Fibroblast of lung (primary cell): ENCODE measurements around the gene BCO2. TPM values are rescaled to one million over a fixed set of nuclear protein-coding genes. Genes with fewer than 3 reads are reported as not detected.

Experiments used
- DNase-seq, 2 donors: peaks; one replicate each; pipeline versions ENCODE4 v3.0.0 to v3.0.0-alpha.2; 2010; ENCODE audit warnings: low read depth in 2 of 2
- H2AFZ ChIP-seq: 2 replicates; pipeline ENCODE4 v1.5.1; 2012; ENCODE audit warnings: low read length, control low read depth, inconsistent platforms
- H3K27ac ChIP-seq: 2 replicates; pipeline ENCODE4 v1.5.1; 2011; ENCODE audit warnings: low read length, control low read depth; ENCODE audit not compliant: insufficient read depth
- H3K27me3 ChIP-seq: 2 replicates; pipeline ENCODE4 v1.5.1; 2011; ENCODE audit warnings: mild to moderate bottlenecking, low read length; ENCODE audit not compliant: control insufficient read depth, insufficient read depth
- H3K36me3 ChIP-seq: 2 replicates; pipeline ENCODE4 v1.5.1; 2011; ENCODE audit warnings: low read length; ENCODE audit not compliant: control insufficient read depth, insufficient read depth
- H3K4me1 ChIP-seq: 2 replicates; pipeline ENCODE4 v1.5.1; 2011; ENCODE audit warnings: low read length; ENCODE audit not compliant: control insufficient read depth, insufficient read depth; ENCODE audit errors: extremely low read depth
- H3K4me2 ChIP-seq: 2 replicates; pipeline ENCODE4 v1.5.1; 2011; ENCODE audit warnings: low read length, control low read depth; ENCODE audit not compliant: insufficient read depth; ENCODE audit errors: extremely low read depth
- H3K4me3 ChIP-seq, 4 experiments: fragments of 200-600 bp in 1 of 4; sonication (generic) in 1 of 4; replicated peaks in 1 of 4; 2 replicates each; pipeline ENCODE4 v1.5.1; 2011 to 2016; ENCODE audit warnings: low read length in 4 of 4, low read depth in 3 of 4, mild to moderate bottlenecking in 3 of 4, control low read depth in 2 of 4, inconsistent platforms in 1 of 4, mixed read lengths in 1 of 4; ENCODE audit not compliant: insufficient read depth in 1 of 4; ENCODE audit errors: control extremely low read depth in 1 of 4
- H3K79me2 ChIP-seq: 2 replicates; pipeline ENCODE4 v1.5.1; 2012; ENCODE audit warnings: mild to moderate bottlenecking, low read length, inconsistent platforms; ENCODE audit not compliant: control insufficient read depth, insufficient read depth
- H3K9ac ChIP-seq: 2 replicates; pipeline ENCODE4 v1.5.1; 2011; ENCODE audit warnings: mild to moderate bottlenecking, low read length, control low read depth; ENCODE audit not compliant: insufficient read depth
- H3K9me3 ChIP-seq: 2 replicates; pipeline ENCODE4 v1.5.1; 2012; ENCODE audit warnings: low read depth, low read length; ENCODE audit not compliant: control insufficient read depth, insufficient read depth
- H4K20me1 ChIP-seq: 2 replicates; pipeline ENCODE4 v1.5.1; 2011; ENCODE audit warnings: low read length; ENCODE audit not compliant: control insufficient read depth, insufficient read depth; ENCODE audit errors: extremely low read depth
- EZH2 ChIP-seq: IDR thresholded peaks from 2 replicates; pipeline ENCODE4 v1.5.1; 2012; ENCODE audit warnings: low read length, control low read depth, mild to moderate bottlenecking; ENCODE audit errors: missing control alignments
- polyA plus RNA-seq, 2 donors: library from polyadenylated mRNA; depleted of rRNA in 1 of 2; stranded (reverse) in 1 of 2; unstranded in 1 of 2; fragments of >200 nt; gene quantifications; 2 replicates each; pipeline ENCODE4 v1.2.1, GENCODE V29; 2011 to 2012; ENCODE audit warnings: missing spikeins in 1 of 2
- total RNA-seq: library from RNA; depleted of rRNA; stranded (reverse); fragments of >200 nt; gene quantifications from 2 replicates; pipeline ENCODE4 v1.2.1, GENCODE V29; 2014
- TF ChIP-seq, protein P1 (sequence below), 2 donors: IDR thresholded peaks in 1 of 2; conservative IDR thresholded peaks in 1 of 2; 1 replicate in 1 of 2; 2 replicates in 1 of 2; pipeline ENCODE4 v1.5.1; 2011 to 2012; ENCODE audit warnings: low read length in 2 of 2, control low read depth in 1 of 2, inconsistent platforms in 1 of 2, low read depth in 1 of 2, mild to moderate bottlenecking in 1 of 2

BCO2 gene
- total and polyA plus RNA-seq, 2 donors (not counting 1 experiment from before 2014, with no cell fraction given), result 0.42 to 2.1 TPM

DNA sequence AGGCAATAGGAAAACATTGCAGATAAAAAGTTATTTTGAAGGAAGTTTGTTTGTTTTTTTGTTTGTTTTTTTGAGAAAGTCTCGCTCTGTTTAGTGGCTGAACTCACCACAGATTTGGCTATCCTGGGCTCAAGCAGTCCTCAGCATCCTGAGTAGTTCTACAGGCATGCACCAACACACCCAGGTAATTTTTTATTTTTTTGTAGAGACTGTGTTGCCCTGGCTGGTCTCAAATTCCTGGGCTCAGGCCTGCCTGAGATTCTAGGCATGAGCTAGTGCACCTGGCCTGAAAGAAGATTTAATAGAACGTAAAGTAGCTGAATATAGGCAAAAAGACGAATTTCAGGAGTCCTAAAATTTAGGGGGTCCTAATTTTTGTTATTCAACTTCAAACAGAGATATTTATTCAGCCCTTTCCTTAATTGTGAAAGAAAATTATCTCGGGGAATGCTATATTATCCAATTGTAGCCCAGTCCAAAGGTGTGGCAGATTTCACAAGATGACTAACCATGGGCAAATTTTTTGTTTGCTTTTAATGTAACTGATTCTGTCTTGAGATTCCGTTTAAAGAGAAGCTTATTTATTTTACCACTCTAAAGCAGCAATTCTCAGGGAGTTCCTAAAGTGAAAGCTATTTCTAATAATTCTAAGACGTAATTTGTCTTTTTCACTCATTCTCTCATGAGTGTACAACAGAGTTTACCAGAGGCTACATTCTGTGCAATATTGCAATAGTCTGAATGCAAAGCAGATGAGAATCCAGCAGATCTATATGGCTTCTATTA lies 12.4 kb upstream of the BCO2 start:
- Histone ChIP-seq H3K9ac (no peak overlapping the region), H3K79me2 (no peaks in the 10 kb centered on the region), H3K9me3 (no peaks in the 10 kb centered on the region), H3K36me3 (no peaks in the 10 kb centered on the region), H3K4me2 (no peak overlapping the region), H4K20me1 (no peaks in the 10 kb centered on the region), H3K4me3 (no peak overlapping the region), H3K27me3 (no peaks in the 10 kb centered on the region), H2AFZ (no peak overlapping the region), H3K27ac (no peak overlapping the region), H3K4me1 (no peaks in the 10 kb centered on the region)
- TF ChIP-seq EZH2, result no peak
- TF ChIP-seq, protein P1, sequence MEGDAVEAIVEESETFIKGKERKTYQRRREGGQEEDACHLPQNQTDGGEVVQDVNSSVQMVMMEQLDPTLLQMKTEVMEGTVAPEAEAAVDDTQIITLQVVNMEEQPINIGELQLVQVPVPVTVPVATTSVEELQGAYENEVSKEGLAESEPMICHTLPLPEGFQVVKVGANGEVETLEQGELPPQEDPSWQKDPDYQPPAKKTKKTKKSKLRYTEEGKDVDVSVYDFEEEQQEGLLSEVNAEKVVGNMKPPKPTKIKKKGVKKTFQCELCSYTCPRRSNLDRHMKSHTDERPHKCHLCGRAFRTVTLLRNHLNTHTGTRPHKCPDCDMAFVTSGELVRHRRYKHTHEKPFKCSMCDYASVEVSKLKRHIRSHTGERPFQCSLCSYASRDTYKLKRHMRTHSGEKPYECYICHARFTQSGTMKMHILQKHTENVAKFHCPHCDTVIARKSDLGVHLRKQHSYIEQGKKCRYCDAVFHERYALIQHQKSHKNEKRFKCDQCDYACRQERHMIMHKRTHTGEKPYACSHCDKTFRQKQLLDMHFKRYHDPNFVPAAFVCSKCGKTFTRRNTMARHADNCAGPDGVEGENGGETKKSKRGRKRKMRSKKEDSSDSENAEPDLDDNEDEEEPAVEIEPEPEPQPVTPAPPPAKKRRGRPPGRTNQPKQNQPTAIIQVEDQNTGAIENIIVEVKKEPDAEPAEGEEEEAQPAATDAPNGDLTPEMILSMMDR (conservative IDR thresholded peaks at IDR 0.05 in 1 of 2, IDR thresholded peaks at IDR 0.05 in 1 of 2; ENCODE audit: low read depth in 1 of 2, low read length in 2 of 2), result no peak
- peak; percentile 44 to 50 for DNase-seq

DNA sequence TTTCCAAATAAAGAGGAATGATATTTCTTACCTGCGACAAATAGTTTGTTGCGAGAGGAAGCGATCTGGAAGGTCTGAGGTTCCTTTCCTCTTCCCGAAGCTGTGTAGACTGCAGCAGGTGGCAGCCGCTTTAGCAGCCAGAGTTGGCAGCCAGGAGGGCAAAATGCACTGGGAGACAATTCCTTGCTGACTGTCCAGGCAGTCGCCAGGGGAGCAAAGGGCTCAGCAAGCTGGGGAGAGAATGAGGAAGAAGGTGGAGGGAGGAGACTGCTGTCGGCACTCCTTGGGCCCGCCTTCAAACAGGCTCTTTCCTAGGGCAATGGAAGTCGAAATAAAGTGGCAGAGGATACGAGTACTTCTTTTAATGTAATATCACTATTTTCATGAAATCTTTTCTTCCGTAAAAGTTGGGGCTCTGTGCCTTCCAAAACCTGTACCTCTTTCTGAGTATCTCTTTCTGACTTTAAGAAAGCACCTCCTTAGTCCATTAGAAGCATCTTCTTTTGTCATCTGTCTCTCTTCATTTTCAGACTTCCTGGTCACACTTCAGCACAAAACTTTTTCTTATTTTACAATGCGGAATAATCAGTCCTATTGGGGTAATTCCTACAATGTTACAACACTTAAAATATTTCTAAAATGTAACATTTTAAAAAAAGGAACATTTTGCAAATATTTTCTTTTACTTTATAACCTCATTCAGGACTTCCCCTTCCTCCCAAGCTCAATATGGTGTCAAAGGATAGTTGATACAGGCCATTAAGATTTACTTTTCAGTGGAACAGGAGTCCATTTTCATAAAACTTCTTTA lies 11.2 kb upstream of the BCO2 start, which contains the start of gene IL18:
IL18 (minus strand) TSS at position 220 of the 811 bp plus-strand sequence. CDS start 9,041 bp downstream, outside the sequence.
- TF ChIP-seq, protein P1 (conservative IDR thresholded peaks at IDR 0.05 in 1 of 2, IDR thresholded peaks at IDR 0.05 in 1 of 2; ENCODE audit: low read depth in 1 of 2, low read length in 2 of 2), result no peak
- no peak for TF ChIP-seq EZH2
- H2AFZ ChIP-seq, result no peak within 1 kb of the TSS
- H4K20me1 ChIP-seq, result no peaks in the 10 kb centered on the region
- H3K79me2 ChIP-seq, result no peaks in the 10 kb centered on the region
- H3K4me1 ChIP-seq, result no peaks in the 10 kb centered on the region
- peak in 1 of 2 donors; percentile 25 for DNase-seq
- H3K4me2 ChIP-seq, result no peak within 1 kb of the TSS
- no peaks in the 10 kb centered on the region for H3K9me3 ChIP-seq
- no peaks in the 10 kb centered on the region for H3K27me3 ChIP-seq
- no peak within 1 kb of the TSS for H3K9ac ChIP-seq
- no peaks in the 10 kb centered on the region for H3K36me3 ChIP-seq
- no peak within 1 kb of the TSS for H3K4me3 ChIP-seq
- H3K27ac ChIP-seq, result no peak within 1 kb of the TSS

DNA sequence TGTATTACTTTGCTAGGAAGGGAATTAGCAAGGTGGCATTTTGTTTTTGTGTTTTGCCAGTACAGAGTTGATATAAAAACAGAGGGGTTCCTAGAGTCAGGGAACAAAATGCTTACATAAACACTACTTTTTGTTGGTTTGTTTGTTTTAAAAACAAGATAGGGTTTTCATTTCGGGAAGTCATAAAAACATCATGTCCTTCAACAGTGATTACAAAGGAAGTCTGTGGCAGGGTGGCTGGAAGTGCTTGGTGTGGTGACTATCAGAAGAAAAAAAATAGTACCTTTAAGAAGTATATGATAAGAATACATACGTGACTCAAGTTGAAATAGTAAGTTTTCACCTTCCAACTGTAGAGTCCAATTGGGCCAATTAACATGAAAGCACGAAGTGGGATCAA lies 10.3 kb upstream of the BCO2 start:
- Histone ChIP-seq H4K20me1 (no peaks in the 10 kb centered on the region), H3K4me1 (no peaks in the 10 kb centered on the region), H3K27ac (no peak overlapping the region), H3K27me3 (no peaks in the 10 kb centered on the region), H3K79me2 (no peaks in the 10 kb centered on the region), H3K9ac (no peak overlapping the region), H2AFZ (no peak overlapping the region), H3K36me3 (no peaks in the 10 kb centered on the region), H3K9me3 (no peaks in the 10 kb centered on the region), H3K4me2 (no peak overlapping the region), H3K4me3 (no peak overlapping the region)
- TF ChIP-seq, protein P1 (conservative IDR thresholded peaks at IDR 0.05 in 1 of 2, IDR thresholded peaks at IDR 0.05 in 1 of 2; ENCODE audit: low read depth in 1 of 2, low read length in 2 of 2), result no peak
- no peak for TF ChIP-seq EZH2
- DNase-seq, result no peak
